HepG2 (cell line): ENCODE data around the gene KIF22. TPM values are rescaled to one million over a fixed set of nuclear protein-coding genes. Genes with fewer than 3 reads are reported as not detected.
A peak's percentile ranks its signal among the peaks of the same experiment; 100 is the strongest.

Experiments
- AGO2 ChIP-seq: fragments of 200-400 bp; formaldehyde crosslinking; optimal IDR thresholded peaks from 2 replicates; pipeline ENCODE3; 2017; ENCODE audit warnings: mild to moderate bottlenecking, low read depth, low read length, moderate library complexity
- AHR ChIP-seq: IDR thresholded peaks from 2 replicates; pipeline ENCODE4 v1.6.1; 2018; ENCODE audit warnings: missing genetic modification reagents, missing compliant biosample characterization
- ARNT2 ChIP-seq: sonication (generic); formaldehyde crosslinking; IDR thresholded peaks from 2 replicates; pipeline ENCODE4 v1.8.0; 2022; ENCODE audit warnings: mild to moderate bottlenecking, low read depth, missing genetic modification reagents, moderate library complexity
- CENPBD1 ChIP-seq: sonication (generic); formaldehyde crosslinking; IDR thresholded peaks from 2 replicates; pipeline ENCODE4 v1.8.0; 2022; ENCODE audit warnings: missing genetic modification reagents, low read depth, mild to moderate bottlenecking, borderline replicate concordance
- CREM ChIP-seq, 2 experiments: sonication (generic) in 1 of 2; formaldehyde crosslinking in 1 of 2; IDR thresholded peaks; 2 replicates each; pipeline versions ENCODE4 v1.4.0 to v1.6.1; 2016 to 2020; ENCODE audit warnings: antibody characterized with exemption in 1 of 2, mild to moderate bottlenecking in 1 of 2, missing genetic modification reagents in 1 of 2
- DNMT1 ChIP-seq: sonication (generic); formaldehyde crosslinking; IDR thresholded peaks from 2 replicates; pipeline ENCODE4 v1.5.1; 2020; ENCODE audit warnings: mild to moderate bottlenecking, missing genetic modification reagents
- HES4 ChIP-seq: sonication (generic); formaldehyde crosslinking; IDR thresholded peaks from 2 replicates; pipeline ENCODE4 v1.9.0; 2021; ENCODE audit warnings: mild to moderate bottlenecking, missing genetic modification reagents, borderline replicate concordance
- HNRNPUL1 ChIP-seq: fragments of 200-400 bp; formaldehyde crosslinking; IDR thresholded peaks from 2 replicates; pipeline ENCODE4 v1.6.1; 2017; ENCODE audit warnings: low read depth, mild to moderate bottlenecking, low read length, moderate library complexity
- HOXA5 ChIP-seq: sonication (generic); formaldehyde crosslinking; IDR thresholded peaks from 2 replicates; pipeline ENCODE4 v1.4.0; 2020; ENCODE audit warnings: missing genetic modification reagents
- ISL2 ChIP-seq: sonication (generic); formaldehyde crosslinking; IDR thresholded peaks from 2 replicates; pipeline ENCODE4 v1.5.0; 2020; ENCODE audit warnings: missing genetic modification reagents
- KDM5A ChIP-seq: fragments of 200-600 bp; sonication (generic); IDR thresholded peaks from 2 replicates; pipeline ENCODE4 v1.7.0; 2018; ENCODE audit warnings: antibody characterized with exemption, mild to moderate bottlenecking, low read length, borderline replicate concordance
- NFRKB ChIP-seq: fragments of 450-650 bp; IDR thresholded peaks from 2 replicates; pipeline ENCODE4 v1.6.1; 2017
- NPAS2 ChIP-seq: sonication (generic); formaldehyde crosslinking; IDR thresholded peaks from 2 replicates; pipeline ENCODE4 v1.8.0; 2022; ENCODE audit warnings: mild to moderate bottlenecking, missing genetic modification reagents, borderline replicate concordance
- POLR2AphosphoS5 ChIP-seq: IDR thresholded peaks from 2 replicates; pipeline ENCODE4 v1.6.1; 2012; ENCODE audit warnings: low read depth, low read length
- RFX5 ChIP-seq: IDR thresholded peaks from 2 replicates; pipeline ENCODE4 v1.6.1; 2011; ENCODE audit warnings: low read depth, low read length, improper control_type of control experiment
- SMAD3 ChIP-seq: sonication (generic); formaldehyde crosslinking; IDR thresholded peaks from 2 replicates; pipeline ENCODE4 v1.4.0; 2020; ENCODE audit warnings: missing genetic modification reagents
- TBP ChIP-seq: sonication (generic); formaldehyde crosslinking; IDR thresholded peaks from 2 replicates; pipeline ENCODE4 v1.5.0; 2020; ENCODE audit warnings: missing genetic modification reagents
- ZBTB7B ChIP-seq: sonication (generic); formaldehyde crosslinking; IDR thresholded peaks from 2 replicates; pipeline ENCODE4 v1.4.0; 2020; ENCODE audit warnings: missing genetic modification reagents
- ZNF251 ChIP-seq: sonication (generic); formaldehyde crosslinking; IDR thresholded peaks from 2 replicates; pipeline ENCODE4 v1.9.0; 2021; ENCODE audit warnings: mild to moderate bottlenecking, missing genetic modification reagents
- ZNF296 ChIP-seq: sonication (generic); formaldehyde crosslinking; conservative IDR thresholded peaks from 2 replicates; pipeline ENCODE4 v1.5.0; 2020; ENCODE audit warnings: mild to moderate bottlenecking, missing genetic modification reagents
- ZNF501 ChIP-seq: sonication (generic); formaldehyde crosslinking; IDR thresholded peaks from 2 replicates; pipeline ENCODE4 v1.5.1; 2020; ENCODE audit warnings: mild to moderate bottlenecking, moderate library complexity, missing genetic modification reagents
- ZNF562 ChIP-seq: sonication (generic); formaldehyde crosslinking; IDR thresholded peaks from 2 replicates; pipeline ENCODE4 v1.8.0; 2022; ENCODE audit warnings: missing genetic modification reagents, borderline replicate concordance
- ZNF564 ChIP-seq: sonication (generic); formaldehyde crosslinking; IDR thresholded peaks from 2 replicates; pipeline ENCODE4 v1.8.1; 2023; ENCODE audit warnings: mild to moderate bottlenecking, missing genetic modification reagents
- ZNF569 ChIP-seq: sonication (generic); formaldehyde crosslinking; IDR thresholded peaks from 2 replicates; pipeline ENCODE4 v1.5.0; 2020; ENCODE audit warnings: mild to moderate bottlenecking, missing genetic modification reagents, moderate library complexity, borderline replicate concordance
- ZNF597 ChIP-seq: sonication (generic); formaldehyde crosslinking; IDR thresholded peaks from 2 replicates; pipeline ENCODE4 v1.5.0; 2020; ENCODE audit warnings: missing genetic modification reagents
- ZNF724P ChIP-seq: sonication (generic); formaldehyde crosslinking; IDR thresholded peaks from 2 replicates; pipeline ENCODE4 v1.8.0; 2022; ENCODE audit warnings: missing genetic modification reagents, borderline replicate concordance
- ZNF790 ChIP-seq: sonication (generic); formaldehyde crosslinking; IDR thresholded peaks from 2 replicates; pipeline ENCODE4 v1.8.0; 2022; ENCODE audit warnings: missing genetic modification reagents, mild to moderate bottlenecking, borderline replicate concordance
- ZNF83 ChIP-seq: sonication (generic); formaldehyde crosslinking; IDR thresholded peaks from 2 replicates; pipeline ENCODE4 v1.4.0; 2020; ENCODE audit warnings: missing genetic modification reagents, mild to moderate bottlenecking, borderline replicate concordance
- polyA plus RNA-seq, 8 experiments: library from polyadenylated mRNA; depleted of rRNA in 3 of 8; stranded (reverse) in 7 of 8; unstranded in 1 of 8; fragments of >200 nt; fragmentation: Illumina TruSeq in 4 of 8; extraction: Trizol in 4 of 8; gene quantifications; 2 replicates each; pipeline versions ENCODE4 v1.2.1 to v1.2.3, GENCODE V29; 2011 to 2016; ENCODE audit warnings: low read depth in 4 of 8, missing spikeins in 1 of 8, mixed read lengths in 1 of 8; ENCODE audit not compliant: insufficient read depth in 1 of 8
- total RNA-seq, 5 experiments: library from RNA; depleted of rRNA; stranded (reverse); fragments of >200 nt; fragmentation: Illumina TruSeq; extraction: Trizol; gene quantifications; 2 replicates each; pipeline ENCODE4 v1.2.3, GENCODE V29; 2016; ENCODE audit warnings: low read depth in 1 of 5
- TF ChIP-seq, protein P1 (sequence below): sonication (generic); formaldehyde crosslinking; IDR thresholded peaks from 2 replicates; pipeline ENCODE4 v1.4.0; 2020; ENCODE audit warnings: missing genetic modification reagents, borderline replicate concordance

The KIF22 gene
- total and polyA plus RNA-seq, 2 of the 13 experiments (the other 11 are each of a cell fraction or from before 2014, with no cell fraction given) = 95.8 to 118 TPM

GRCh38 chr16:29765167-29766032 lies 25.2 kb upstream of the KIF22 start (continued):
- TF ChIP-seq ZNF597 (no peak), ZNF83 (no peak; the same call in 1 of the 2 replicates), ZNF501 (CRISPR knock-in tag) (peak; percentile 94), ISL2 (CRISPR knock-in tag) (peak; percentile 92), ZNF296 (CRISPR knock-in tag) (0 out of 2 replicates have a peak, but pooled peaks have one; percentile 12), CREM (IDR thresholded peaks at IDR 0.05) (peak; percentile 81; the same call in 1 of the 2 replicates), CREM (CRISPR knock-in tag; IDR thresholded peaks at IDR 0.05) (no peak), CENPBD1 (CRISPR knock-in tag) (no peak), AGO2 (no peak), HES4 (CRISPR knock-in tag) (0 out of 2 replicates have a peak, but pooled peaks have one; percentile 52), SMAD3 (peak; percentile 89), HNRNPUL1 (no peak), NFRKB (no peak), ZNF569 (CRISPR knock-in tag) (0 out of 2 replicates have a peak, but pooled peaks have one; percentile 62), ZNF790 (no peak), ARNT2 (CRISPR knock-in tag) (peak; percentile 89; the same call in 1 of the 2 replicates), POLR2AphosphoS5 (no peak), DNMT1 (CRISPR knock-in tag) (no peak), ZNF251 (CRISPR knock-in tag) (no peak), ZBTB7B (peak; percentile 98), RFX5 (no peak), TBP (CRISPR knock-in tag) (no peak), NPAS2 (CRISPR knock-in tag) (no peak), ZNF562 (no peak), HOXA5 (peak; percentile 100), ZNF724P (CRISPR knock-in tag) (peak; percentile 81; the same call in 1 of the 2 replicates), AHR (CRISPR knock-in tag) (0 out of 2 replicates have a peak, but pooled peaks have one; percentile 65), KDM5A (no peak), ZNF564 (no peak)
- TF ChIP-seq, protein P1, sequence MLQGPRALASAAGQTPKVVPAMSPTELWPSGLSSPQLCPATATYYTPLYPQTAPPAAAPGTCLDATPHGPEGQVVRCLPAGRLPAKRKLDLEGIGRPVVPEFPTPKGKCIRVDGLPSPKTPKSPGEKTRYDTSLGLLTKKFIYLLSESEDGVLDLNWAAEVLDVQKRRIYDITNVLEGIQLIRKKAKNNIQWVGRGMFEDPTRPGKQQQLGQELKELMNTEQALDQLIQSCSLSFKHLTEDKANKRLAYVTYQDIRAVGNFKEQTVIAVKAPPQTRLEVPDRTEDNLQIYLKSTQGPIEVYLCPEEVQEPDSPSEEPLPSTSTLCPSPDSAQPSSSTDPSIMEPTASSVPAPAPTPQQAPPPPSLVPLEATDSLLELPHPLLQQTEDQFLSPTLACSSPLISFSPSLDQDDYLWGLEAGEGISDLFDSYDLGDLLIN (CRISPR knock-in tag) = no peak
